Kasumi-1 (cell line): Measurements from ENCODE around the gene ERCC5.

Source experiments
- DNase-seq, 2 experiments: peaks; one replicate each; lab custom pipeline; 2025; lab: John Stamatoyannopoulos, UW

ERCC5 gene

GRCh38 chr13:102845630-102846260 lies at the start of gene ERCC5:
ERCC5 (plus strand) TSS chr13:102846032; CDS start chr13:102846267, 235 bp downstream.
- peak; percentile 88 to 94 for DNase-seq

GRCh38 chr13:102798581-102799425 lies 47.0 kb upstream of the ERCC5 start, which contains the start of the genes BIVM and POGLUT2:
BIVM (plus strand) TSS chr13:102799119; CDS start chr13:102807268, 8,149 bp downstream.
POGLUT2 (minus strand) TSS chr13:102798976; CDS start chr13:102798670, 306 bp downstream.
- DNase-seq: peak; percentile 91 to 92

GRCh38 chr13:102799426-102800144 lies 46.2 kb upstream of the ERCC5 start:
- no peak for DNase-seq

DNA sequence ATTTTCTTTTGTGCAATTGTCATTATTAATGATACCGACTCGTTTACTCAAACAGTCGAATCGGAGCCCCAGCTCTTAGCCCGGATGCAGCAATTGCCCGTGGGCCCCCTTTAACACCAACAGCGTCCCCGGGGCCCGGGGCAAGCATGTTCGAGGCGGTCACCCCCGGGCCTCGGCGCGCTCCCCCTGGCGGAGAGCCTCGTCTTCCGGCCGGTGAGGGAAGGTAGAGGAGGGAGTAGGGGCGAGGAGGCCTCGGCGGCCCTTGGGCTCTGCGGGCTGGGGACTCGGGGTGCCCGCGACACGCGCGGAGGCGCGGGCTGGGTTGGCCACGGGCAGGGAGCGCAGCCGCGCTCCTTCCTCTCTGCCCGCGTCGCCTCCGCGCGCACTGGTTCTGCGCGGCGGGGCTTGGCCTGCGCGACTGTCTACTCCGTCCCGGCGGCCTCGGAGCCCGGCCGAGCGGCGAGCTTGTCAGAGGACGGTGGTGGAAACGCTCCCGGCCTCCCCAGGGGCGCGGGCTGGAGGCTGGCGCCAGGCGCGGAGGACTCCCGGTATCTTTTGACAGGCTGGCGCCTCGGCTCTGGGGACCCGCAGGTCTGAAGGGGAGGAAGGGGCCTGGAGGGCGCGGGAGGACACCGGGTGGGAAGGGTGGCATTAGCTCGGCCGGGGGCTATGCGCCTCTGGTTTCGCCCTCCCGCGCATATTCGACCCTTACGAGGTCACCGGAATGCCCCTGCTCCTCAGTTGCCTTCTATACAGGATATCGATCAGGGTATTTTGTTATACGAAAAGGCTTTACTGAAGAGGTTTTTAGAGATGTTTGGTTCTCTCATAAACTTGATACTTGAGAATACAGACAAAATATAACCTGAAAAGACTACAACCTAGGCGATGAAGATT lies 45.4 kb upstream of the ERCC5 start:
- peak; percentile 66 for DNase-seq

DNA sequence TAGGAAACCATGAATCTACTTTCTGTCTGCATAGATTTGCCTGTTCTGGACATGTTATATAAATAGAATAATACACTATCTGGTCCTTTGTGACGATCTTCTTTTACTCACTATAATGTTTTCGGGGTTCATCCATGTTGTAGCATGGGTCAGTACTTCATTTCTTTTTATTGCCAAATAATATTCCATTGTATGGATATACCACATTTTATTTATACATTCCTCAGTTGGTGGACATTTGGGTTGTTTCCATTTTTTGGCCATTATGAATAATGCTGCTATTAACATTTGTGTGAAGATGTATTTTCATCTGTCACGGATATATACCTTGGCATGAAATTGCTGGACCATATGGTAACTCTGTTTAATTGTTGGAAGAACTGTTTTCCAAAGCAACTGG lies 40.2 kb upstream of the ERCC5 start:
- no peak for DNase-seq

DNA sequence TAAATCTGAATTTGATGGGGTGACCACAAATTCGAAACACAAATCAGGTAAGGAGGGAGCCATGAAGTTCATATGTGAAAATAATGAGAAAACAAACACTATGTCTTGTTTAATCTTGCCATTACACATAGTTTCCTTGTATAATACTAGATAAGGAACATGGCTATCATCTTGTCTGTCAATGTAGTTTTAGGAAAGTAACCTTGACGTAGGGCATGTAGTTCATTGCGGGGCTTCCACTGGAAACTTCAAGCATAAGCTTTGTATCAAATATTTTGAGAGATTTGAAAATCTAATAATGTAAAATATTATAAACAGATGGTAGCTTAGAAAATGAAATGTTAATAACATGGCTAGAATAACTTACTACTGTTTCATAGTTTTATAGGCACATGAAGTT lies 38.1 kb upstream of the ERCC5 start:
- DNase-seq: no peak

DNA sequence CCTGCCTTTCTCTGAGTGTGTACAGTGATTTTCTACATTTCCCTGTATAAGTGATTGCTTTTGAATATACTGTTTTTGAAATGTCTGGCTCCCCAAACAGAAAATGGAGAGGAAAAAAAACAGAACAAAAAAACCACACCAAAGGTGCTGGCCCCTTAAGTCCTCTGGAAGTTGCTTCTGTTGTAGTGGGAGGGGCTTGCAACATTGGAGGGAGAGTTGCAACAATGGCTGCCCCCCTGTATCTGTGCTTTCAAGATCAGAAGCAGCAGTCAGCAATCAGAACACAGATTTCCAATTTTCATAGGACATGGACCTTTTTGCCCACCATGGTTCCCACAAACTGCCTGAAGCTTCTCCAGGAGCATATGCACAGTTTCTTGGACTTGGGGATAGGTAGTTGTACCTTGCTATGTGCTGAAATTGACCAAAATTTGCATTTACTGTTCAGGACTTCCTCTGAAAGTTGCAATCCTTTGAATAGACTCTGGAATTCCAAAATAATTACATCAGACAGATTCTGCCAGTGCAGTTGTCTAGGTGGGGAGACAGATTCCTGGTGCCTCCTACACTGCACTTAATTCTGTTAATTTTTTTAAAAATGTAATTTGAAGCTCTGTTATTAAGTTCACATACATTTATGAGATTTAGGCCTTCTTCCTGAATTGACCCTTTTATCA lies 33.1 kb upstream of the ERCC5 start:
- DNase-seq: peak in 1 of 2 experiments; percentile 20

GRCh38 chr13:102814025-102814607 lies 31.7 kb upstream of the ERCC5 start:
- no peak for DNase-seq

GRCh38 chr13:102814793-102815192 lies 31.0 kb upstream of the ERCC5 start:
- DNase-seq: no peak

- no peak for DNase-seq
These were observed 30.0 kb upstream of the ERCC5 start for GRCh38 chr13:102815788-102816187.

DNA sequence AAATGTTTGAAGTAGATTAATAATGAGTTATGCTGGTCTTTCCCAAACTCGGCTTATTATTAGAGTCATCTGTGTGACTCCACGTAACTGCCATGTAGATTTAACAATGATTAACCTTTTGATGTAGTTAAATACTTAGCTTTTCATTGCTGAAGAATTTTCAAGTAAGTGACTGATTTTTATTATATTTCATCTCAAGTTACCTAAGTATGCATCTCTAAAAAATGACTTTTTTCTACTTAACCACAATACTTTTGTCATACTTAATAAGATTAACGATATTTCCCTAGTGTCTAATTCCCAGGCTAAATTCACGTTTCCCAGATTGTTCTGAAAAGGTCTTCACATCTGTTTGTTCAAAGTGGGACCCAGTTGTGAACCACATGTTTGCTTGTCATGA lies 29.1 kb upstream of the ERCC5 start:
- no peak for DNase-seq

DNA sequence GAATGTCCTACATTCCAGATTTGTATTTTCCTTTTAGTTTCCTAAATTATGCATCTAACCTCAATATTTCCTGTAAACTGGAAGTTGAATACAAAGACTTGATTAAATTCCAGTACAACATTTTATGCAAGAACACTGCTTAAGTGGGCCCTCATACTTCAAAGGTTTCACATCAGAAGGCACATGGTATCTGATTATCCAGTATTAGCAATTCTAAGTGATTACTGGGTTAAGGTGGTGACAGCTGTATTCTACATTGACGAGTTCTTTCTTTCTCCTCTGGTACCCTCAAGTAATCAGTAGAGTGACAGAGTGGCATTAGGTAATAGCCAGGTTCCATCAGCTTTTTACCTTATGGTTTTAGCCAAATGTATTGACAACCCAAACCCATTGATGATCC lies 28.6 kb upstream of the ERCC5 start:
- no peak for DNase-seq

- no peak for DNase-seq
These were observed 27.9 kb upstream of the ERCC5 start for GRCh38 chr13:102817907-102818306.

GRCh38 chr13:102825400-102825799 lies 20.4 kb upstream of the ERCC5 start:
- no peak for DNase-seq

- no peak for DNase-seq
These were observed 19.7 kb upstream of the ERCC5 start for GRCh38 chr13:102825921-102826706.

- no peak for DNase-seq
These were observed 15.2 kb upstream of the ERCC5 start for GRCh38 chr13:102830646-102831045.

GRCh38 chr13:102836471-102836870 lies 9.4 kb upstream of the ERCC5 start:
- DNase-seq: no peak

DNA sequence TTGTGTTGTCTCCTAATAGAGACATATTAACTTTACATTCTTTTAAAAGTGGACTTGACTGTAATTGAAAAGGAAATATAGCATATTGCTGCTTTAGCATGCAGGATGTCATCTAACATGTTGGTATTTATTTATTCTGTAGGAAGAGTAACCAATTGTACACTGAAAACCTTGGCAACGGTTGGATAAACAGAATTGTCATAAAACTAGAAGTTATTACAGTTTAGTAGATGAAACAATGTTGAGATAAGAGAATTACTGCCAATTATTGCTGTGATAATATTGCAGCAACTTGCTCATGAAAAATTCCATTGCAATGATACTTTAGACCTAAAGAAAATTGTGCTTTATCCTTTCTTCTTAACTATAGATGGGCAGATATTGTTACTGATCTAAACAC lies 7.6 kb upstream of the ERCC5 start:
- DNase-seq: no peak

DNA sequence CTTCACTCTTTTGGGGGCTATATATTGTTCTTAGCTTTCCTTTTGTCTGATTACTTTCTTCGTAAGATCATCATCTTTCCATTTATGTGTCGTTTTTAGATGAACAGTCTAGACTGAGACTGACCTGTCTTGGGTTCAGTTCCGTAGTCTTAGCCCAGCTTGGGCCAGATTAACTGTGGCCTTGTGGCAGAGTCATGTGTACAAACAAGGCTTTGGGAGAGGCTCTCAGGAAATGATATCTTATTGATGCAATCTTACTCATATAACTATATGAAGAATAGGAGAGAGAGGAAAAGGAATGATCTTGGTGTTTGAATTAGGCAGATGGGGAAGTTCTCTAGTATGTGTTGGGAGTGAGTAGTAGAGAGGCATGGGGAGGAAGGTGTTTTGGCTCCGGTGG lies 6.8 kb upstream of the ERCC5 start:
- no peak for DNase-seq

DNA sequence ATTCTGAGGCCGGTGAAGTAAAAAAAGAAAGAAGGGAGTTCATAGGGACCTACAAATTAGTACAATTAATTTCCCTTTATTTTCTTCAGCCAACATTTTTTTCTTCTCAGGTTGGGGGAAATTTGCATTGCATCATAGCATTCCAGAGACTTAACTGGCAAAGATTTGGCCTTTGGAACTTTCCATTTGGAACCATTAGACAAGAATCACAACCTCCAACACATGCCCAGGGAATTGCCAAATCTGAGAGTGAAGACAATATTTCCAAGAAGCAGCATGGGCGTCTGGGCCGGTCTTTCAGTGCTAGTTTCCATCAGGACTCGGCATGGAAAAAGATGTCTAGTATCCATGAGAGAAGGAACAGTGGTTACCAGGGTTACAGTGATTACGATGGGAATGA lies 6.4 kb upstream of the ERCC5 start:
- DNase-seq: no peak
